ENCODE results near the gene CTPS2.

DNA sequence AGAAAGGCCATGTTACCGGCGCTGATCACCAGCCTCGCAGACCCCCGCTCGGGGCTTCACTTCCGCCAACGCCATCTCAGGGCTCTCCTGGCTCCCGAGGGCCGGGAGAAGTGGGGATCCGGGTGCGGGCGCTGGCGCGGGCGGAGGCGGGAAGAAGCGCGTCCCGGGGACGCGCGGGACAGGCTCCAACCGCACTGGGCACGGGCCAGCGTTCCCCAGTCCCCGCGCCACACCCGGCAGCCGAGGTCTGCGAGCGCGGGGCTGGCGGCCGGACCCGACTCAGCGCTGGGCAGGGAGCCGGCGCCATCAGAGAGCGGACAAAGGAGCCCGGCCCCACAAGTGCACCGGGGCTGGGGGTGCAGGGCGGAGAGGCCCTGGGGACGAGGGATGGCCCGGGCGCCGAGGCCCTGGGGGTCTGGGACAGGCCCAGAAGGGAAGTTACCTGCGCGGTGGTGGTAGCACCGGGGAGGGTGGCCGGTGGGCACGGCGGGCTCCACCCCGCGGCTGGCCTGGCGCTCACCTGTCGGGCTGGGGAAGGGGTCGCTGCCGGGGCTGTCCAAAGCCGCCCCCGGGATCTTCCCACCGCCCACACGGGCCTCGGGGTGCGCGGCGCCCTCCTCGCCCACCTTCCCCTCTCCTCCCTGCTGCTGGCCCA is 449 bp downstream of the CTPS2 start:
- TF ChIP-seq, protein P1, sequence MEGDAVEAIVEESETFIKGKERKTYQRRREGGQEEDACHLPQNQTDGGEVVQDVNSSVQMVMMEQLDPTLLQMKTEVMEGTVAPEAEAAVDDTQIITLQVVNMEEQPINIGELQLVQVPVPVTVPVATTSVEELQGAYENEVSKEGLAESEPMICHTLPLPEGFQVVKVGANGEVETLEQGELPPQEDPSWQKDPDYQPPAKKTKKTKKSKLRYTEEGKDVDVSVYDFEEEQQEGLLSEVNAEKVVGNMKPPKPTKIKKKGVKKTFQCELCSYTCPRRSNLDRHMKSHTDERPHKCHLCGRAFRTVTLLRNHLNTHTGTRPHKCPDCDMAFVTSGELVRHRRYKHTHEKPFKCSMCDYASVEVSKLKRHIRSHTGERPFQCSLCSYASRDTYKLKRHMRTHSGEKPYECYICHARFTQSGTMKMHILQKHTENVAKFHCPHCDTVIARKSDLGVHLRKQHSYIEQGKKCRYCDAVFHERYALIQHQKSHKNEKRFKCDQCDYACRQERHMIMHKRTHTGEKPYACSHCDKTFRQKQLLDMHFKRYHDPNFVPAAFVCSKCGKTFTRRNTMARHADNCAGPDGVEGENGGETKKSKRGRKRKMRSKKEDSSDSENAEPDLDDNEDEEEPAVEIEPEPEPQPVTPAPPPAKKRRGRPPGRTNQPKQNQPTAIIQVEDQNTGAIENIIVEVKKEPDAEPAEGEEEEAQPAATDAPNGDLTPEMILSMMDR (IDR thresholded peaks at IDR 0.05; ENCODE audit: insufficient read depth, low read depth, low read length) = no peak
- peak; percentile 47 for TF ChIP-seq EZH2 (IDR thresholded peaks at IDR 0.05; ENCODE audit: insufficient read depth, low read length)
